NCI-H2227 (cell line): Measurements from ENCODE around the gene EPS8L1.
"Not testable (repeated sequence)": the region's sequence is repeated elsewhere in the genome, so short reads cannot be mapped to it uniquely, and the experiment has no call there.

Source experiments
- DNase-seq: peaks from one replicate; lab custom pipeline; 2025; ENCODE audit not compliant: unreplicated experiment; lab: John Stamatoyannopoulos, UW

The EPS8L1 gene

DNA sequence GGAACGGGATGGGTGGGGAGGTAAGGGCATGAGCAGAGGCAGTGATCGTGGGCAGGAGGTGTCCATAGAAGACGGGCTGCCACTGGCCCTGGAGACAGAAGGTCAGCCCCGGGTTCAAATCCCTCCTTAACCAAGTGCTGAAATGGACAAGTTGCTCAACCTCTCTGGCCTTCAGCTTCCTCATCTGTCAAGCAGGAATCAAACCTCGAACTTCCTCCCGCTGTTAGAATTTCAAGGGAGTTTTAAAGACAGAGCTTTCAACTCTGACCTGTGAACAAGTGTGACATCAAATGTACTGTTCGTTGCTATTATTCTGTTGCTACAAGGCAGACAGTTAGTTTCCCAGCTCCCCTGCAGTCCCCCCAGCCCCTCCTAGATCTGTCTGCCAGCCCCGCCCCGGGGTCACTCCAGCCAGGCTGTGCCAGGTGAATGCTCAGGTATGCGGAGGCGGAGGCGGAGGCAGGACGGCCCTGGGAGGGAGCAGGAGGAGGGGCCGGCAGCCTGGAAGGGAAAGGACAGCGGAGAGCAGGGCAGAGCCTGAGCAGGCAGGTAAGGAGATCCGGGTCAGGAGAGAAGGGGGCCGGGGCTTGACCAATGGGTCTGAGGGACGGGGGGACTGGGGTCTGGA, at the start of gene EPS8L1:
Gene EPS8L1, plus strand, starts transcription at position 499 of the 628 bp plus-strand sequence. CDS start 576 bp downstream, outside the sequence.
- DNase-seq, result no peak

DNA sequence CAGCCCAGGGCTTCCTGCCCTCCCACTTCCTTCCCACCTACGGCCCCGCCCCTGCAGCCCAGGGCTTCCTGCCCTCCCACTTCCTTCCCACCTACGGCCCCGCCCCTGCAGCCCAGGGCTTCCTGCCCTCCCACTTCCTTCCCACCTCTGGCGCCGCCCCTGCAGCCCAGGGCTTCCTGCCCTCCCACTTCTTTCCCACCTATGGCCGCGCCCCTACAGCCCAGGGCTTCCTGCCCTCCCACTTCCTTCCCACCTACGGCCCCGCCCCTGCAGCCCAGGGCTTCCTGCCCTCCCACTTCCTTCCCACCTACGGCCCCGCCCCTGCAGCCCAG, 48.6 kb upstream of the EPS8L1 start:
- DNase-seq, result peak; percentile 95

DNA sequence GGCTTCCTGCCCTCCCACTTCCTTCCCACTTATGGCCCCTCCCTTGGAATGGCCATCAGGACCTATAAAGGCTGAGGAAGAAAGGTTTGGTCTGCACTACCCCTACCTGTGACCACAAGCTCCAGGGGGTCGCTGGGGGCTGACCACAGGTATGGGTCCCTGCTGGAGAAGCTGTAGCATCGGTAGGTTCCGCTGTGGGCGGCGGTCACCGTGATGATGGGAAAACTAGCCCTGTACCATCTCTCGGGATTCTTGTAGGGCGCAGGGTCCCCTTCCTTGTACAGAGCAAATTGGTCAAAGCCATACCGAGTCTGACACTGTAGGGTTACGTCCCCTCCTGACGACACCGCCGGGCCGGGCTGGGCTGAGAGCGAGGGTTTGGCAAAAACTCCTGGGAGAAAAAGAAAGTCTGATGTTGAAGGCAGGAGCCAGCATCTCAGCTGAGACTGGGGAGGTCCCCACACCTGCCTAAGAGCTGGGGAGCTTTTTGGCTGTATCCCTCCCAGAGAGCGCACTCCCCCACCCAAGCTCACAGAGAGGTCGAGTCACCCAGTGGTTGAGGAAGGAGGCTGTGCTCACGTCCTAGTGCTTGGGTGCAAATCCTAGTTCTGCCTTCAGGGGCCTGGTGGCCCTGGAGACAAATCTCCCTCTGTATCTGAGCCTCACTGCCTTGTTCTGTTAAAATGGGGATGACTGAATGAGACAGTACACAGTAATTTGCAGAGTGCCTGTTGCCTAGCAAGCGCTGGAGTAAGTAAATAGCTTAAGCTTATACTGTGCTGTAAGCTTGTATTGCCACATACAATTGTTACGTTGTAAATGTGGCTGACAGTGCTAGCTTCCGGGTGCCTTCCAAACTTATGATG, 48.0 kb upstream of the EPS8L1 start:
- DNase-seq, result peak; percentile 95

DNA sequence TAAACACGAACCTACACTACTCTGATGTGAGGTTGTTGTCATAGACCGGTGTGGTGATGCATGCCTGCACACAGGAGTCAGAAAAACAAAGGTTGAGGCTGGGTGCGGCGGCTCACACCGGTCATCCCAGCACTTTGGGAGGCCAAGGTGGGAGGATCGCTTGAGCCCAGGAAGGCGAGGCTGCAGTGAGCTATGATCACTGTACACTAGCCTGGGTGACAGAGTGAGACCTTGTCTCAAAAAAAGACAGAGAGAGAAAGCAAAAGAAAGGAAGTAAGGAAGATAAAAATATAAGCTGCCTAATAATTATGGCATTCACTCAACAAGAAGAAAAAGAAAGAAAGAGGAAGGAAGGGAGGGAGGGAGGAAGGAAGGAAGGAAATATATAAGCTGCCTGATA, 46.9 kb upstream of the EPS8L1 start:
- DNase-seq, result no peak

DNA sequence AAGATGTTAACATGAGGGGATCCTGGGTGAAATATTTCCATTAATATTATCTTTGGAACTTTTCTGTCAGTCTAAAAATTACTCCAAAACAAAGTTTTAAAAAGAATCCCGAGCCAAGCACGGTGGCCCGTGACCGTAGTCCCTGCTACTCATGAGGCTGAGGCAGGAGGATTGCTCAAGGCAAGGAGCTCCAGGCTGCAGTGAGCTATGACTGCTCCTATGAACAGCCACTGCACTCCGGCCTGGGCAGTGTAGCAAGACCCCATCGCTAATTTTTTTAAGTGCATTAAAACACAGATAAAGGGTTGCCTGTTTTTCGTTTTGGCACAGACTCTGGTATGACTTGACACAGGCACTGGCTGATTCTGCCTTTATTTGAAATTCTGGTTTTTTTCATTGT, 44.5 kb upstream of the EPS8L1 start:
- DNase-seq, result no peak

DNA sequence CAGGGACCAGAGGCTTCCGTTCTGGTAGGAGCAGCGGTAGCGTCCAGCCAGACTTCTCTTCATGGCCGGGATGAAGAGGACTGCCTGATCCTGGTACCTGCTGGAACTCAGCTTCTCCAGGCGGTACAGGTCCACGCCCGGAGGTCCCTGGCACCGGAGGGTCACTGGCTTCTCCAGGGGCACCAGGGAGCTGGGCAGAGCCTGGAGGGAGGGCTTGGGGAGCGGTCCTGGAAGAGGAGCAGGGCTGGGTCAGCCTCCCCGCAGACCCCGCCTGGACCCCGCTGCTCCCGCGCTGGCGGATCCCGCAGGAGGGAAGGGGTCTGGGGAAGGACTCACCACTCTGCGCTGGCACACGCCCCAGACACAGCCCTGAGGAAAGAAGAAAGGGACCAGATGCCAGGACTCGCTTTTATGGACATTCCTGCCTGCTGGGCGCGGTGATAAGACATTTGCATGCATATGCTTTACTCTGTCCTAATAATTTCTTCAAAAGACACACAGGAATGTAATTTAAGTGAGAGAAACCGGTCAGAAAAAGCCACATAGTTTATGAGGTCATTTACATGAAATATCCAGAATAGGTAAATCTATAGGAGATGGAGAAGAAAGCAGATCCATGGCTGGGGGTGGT, 43.4 kb upstream of the EPS8L1 start:
- no peak for DNase-seq

DNA sequence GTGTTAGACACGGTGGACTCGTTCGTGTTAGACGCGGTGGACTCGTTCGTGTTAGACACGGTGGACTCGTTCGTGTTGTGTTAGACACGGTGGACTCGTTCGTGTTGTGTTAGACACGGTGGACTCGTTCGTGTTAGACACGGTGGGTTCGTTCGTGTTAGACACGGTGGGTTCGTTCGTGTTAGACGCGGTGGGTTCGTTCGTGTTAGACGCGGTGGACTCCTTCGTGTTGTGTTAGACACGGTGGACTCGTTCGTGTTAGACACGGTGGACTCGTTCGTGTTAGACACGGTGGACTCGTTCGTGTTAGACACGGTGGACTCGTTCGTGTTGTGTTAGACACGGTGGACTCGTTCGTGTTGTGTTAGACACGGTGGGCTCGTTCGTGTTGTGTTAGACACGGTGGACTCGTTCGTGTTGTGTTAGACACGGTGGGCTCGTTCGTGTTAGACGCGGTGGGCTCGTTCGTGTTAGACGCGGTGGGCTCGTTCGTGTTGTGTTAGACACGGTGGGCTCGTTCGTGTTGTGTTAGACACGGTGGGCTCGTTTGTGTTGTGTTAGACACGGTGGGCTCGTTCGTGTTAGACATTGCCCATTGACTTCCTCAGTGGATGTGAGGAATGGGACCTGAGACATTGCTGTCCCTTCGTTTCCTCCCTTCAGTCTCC, 42.6 kb upstream of the EPS8L1 start:
- DNase-seq, result not testable (repeated sequence)

DNA sequence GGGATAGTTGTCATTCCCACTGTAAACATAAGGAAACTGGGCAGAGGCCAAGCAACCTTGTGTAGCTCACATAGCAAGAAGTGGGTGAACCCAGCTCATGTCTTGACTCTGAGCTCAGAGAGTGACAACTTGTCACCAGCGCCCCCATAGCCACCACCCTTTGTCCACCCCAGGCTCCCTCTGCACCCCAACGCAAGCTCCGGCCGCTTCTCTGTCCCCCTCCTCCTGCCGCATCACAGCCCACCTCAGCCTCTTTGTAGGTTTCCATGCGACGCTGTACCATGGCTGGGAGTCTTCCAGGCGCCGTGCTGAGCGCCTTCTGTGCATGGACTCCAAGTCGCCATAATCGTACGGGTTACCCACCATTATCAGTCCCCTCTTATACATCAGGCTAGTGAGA, 40.9 kb upstream of the EPS8L1 start:
- DNase-seq, result no peak

DNA sequence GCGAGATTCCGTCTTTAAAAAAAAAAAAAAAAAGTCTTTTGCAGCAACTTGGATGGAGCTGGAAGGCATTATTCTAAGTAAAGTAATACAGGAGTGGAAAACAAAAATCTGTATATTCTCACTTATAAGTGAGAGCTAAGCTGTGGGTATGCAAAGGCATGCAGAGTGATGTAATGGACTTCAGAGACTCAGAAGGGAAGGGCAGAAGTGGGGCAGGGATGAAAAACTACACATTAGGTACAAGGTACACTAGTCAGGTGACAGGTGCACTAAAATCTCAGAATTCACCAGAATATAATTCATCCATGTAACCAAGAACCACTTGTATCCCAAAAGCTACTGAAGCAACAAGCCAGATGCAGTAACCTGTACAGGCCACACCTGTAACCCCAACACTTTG, 39.6 kb upstream of the EPS8L1 start:
- DNase-seq, result no peak

DNA sequence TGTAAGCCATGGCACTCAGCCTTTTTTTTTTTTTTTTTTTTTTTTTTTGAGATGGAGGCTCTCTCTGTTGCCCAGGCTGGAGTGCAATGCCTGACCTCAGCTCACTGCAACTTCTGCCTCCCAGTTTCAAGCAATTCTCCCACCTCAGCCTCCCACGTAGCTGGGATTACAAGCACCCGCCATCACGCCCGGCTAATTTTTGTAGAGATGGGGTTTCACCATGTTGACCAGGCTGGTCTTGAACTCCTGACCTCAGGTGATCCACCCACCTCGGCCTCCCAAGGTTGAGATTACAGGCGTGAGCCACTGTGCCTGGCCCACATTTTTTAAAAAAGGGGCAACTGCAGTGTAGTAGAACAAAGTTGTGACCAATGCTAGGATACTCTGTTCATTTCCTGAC, 38.1 kb upstream of the EPS8L1 start:
- not testable (repeated sequence) for DNase-seq

DNA sequence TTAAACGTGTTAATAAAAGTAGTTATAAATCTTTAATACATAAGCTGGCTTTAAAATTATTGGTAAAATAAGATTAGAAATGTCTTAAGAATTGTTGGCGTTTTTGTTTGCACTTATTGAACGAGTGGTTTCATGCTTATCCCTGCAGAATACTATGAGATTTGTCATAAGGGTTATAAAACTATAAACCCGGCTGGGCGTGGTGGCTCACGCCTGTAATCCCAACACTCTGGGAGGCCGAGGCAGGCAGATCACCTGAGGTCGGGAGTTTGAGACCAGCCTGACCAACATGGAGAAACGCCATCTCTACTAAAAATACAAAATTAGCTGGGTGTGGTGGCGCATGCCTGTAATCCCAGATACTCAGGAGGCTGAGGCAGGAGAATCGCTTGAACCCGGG, 35.0 kb upstream of the EPS8L1 start:
- not testable (repeated sequence) for DNase-seq

DNA sequence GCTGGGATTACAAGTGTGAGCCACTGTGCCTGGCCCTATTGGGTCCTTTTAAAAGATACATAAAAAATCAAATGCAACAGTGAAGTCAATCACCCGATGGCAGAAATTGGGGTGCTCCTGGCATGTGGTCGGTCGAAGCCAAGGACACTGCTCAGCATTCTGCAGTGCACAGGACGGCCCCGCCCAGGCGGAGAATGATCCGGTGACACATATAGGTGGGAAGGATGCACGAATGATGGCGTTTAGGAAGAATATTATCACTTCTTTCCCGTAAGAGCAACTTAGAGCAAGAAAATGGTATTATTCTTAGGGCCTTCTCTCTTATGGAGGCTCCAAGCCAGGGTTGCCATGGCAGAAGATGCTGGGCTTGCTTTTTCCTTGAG, 34.4 kb upstream of the EPS8L1 start:
- DNase-seq, result no peak

DNA sequence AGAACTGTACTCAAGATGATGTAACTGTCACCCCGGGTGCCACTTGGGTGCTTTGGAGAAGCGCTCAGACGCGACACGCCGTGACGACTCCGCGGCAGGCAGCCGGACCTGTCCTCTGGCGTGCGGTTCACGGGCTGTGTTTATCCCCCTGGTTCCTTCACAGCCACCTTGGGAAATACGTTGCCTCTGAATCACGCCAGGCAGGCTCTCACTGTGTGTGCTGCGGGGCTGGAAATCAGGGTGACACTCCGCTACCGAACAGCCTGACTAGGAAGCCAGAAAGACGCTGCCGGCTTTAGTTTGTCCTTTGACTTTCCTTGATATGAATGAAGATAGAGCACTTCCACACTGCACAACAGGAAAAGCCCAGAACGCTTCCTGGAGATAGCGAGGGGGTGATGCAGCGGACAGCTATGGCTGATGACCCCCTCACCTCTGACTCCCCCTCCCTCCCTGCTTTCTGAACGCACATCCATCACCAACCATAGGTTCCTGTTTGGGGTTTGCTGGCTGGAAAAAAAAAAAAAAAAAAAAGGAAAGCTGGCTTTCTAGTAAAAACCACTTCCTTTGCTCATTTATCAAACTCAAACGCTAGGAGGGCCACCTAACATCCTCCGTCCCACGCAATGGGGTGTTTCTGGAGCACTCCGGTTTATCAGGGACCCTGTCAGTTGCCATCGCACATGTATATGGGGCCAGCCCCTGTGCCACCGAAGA, 33.9 kb upstream of the EPS8L1 start:
- no peak for DNase-seq

DNA sequence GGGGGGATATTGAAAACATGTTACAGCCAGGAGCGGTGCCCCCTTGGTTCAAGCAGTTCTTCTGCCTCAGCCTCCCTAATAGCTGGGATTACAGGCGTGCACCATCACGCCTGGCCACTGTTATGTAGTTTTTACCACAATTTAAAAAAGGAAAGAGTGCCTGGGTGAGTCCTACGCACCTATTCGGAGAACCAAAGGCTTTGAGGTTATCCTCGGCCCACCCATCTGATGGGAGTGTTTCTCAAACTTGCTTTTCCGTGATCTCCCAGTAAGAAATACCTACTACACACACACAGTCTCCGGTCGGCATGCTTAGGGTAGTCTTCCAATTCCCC, 33.4 kb upstream of the EPS8L1 start:
- DNase-seq, result no peak

DNA sequence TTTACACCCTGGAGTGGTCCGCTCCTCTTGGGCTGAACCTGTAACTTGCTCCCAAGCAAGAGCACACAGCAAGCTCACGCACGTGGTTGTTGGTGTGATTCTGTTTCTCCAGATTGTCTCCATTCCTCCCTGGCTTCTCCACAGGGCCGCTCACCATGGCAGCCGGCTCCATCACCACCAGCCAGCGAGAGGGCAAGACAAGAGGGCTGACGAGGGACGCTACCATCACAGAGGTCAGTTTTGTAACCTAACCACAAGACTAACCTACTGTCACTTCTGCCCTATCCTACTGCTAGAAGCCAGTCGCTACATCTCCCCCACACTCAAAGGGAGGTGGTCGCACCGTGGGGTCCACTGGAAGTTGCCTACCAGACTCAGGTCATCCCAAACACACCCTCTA, 33.0 kb upstream of the EPS8L1 start:
- DNase-seq, result no peak

DNA sequence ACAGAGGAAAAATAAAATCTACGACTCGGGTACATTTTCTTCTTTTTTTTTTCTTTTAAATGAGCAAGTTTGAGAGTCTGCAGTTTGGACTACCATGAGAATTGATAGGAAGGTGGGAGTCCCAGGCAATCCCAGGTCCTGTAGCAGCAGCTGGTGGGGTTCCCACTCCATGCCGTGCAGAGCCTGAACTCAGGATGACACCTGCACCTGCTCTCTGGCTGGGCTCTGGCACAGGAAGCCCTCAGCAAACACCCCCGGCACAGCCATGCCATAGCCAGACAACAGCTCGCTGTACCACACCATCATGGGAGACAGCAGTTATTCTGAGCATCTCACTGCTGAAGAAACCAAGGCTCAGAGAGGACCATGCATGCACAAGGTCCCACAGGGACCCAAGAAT, 31.4 kb upstream of the EPS8L1 start:
- DNase-seq, result no peak

DNA sequence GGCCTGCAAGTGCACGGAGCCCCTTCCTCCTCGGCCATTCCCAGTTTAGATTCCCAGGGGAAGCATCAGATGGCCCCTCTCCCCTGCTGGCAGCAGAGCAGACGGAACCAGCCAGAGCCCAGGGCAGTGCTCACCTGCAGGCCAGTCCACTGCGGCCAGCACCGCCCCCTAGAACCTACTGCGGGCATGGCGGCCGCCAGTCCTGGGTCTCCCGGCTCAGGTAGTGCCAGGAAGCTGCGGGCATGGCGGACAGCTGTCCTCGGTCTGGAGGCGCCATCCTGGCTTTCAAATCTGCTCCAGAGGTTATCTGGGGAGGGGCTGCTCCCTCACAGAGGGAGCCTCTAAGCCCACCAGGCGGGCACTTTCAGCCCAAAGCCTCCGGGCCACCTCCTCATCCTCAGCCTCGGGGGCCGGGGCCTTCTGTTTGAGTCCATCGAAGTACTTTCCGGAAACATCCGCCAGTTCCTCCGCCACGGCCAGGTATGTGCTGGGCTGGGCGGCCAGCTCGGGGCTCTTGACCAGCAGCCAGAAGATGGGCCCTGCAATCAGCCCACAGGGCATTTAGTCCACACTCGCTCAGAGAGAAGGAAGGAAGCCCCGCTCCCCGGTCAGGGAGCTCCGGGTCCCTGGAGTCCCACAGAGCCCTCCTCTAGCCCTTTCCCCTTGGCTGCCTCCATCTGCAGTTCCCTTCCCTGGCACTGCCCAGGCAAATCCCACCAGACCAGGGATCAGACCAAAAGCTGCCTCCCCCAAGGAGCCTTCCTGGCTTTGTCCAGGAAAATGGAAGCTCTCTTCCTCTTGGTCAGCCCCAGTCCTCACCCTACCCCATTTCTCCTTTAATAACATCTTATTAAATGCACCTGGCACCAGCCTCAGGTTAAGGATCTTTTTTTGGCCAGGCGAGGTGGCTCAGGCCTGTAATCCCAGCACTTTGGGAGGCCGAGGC, 30.6 kb upstream of the EPS8L1 start:
- no peak for DNase-seq

DNA sequence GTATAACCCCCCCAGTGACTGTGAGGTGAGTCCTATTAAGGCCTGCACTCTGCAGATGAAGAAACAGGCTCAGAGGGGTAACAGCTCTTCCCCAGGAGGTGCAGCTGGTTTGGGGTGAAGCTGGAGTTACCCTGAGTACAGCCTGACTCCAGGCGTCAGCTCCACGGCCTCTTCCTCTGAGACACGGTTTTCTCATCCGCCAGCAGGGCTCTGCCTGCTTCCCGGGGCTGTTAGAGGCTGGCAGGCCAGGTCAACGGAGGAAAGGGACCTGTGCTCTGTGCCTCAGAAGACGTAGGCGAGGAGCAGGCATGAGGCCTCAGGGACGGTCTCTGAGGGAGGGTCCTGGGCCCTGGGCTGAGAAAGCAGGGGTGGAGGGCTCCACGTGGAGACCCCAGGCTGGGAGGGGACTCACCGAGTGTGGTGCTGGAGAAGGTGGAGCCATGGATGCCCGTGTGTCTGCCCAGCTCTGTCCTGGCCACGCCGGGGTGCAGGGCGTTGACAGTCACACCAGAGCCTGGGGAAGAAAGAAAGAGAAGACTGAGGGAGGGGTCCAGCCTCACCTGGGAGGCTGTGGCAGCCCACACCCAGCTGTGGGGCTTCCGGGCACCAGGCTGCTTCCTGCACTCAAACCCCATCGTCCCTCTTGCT, 28.6 kb upstream of the EPS8L1 start:
- no peak for DNase-seq

DNA sequence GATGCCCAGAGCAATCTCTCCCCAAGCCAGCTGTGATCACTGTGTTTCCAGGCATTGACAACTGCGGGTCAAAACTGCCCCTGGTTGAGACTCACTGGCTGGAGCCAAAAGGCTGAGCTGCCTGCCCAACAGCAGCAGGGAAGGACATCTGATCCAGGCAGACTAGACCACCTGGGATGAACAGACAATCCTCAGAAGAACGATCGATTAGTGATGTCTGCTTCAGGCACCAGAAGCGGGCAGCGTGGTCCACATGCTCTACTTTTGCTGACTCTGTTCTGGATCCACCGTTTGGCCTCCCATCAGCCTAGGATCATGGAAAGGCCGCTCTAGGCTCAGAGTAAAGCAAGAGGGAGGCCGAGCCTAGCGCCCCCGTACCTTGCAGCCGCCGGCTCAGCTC, 27.7 kb upstream of the EPS8L1 start:
- DNase-seq, result no peak

DNA sequence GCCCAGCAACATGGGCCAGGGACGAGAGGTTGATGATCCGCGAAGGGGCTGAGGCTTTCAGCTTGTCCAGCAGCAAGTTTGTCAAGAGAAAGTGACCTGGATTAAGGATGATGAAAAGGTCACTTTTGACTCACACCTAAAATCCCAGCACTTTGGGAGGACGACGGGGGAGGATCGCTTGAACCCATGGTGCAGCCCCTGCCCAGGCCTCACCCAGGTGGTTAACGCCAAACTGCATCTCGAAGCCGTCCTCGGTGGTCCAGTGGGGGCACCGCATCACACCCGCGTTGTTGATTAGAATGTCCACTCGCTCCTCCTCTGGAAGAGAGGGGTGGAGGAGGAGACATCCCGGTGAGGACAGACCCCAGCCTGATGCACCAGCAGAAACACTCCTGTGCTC, 27.2 kb upstream of the EPS8L1 start:
- no peak for DNase-seq
